HepG2 (cell line): ENCODE measurements around the gene SYNGR4. TPM values are rescaled to one million over a fixed set of nuclear protein-coding genes. Genes with fewer than 3 reads are reported as not detected.
A peak's percentile ranks its signal among the peaks of the same experiment; 100 is the strongest.

Experiments used
- ELF1 ChIP-seq: sonication (generic); formaldehyde crosslinking; IDR thresholded peaks from 2 replicates; pipeline ENCODE4 v1.4.0; 2020; ENCODE audit warnings: missing genetic modification reagents
- GATA4 ChIP-seq: sonication (generic); IDR thresholded peaks from 2 replicates; pipeline ENCODE4 v1.6.1; 2016; ENCODE audit warnings: antibody characterized with exemption, low read depth, borderline replicate concordance
- HHEX ChIP-seq: IDR thresholded peaks from 2 replicates; pipeline ENCODE4 v1.6.1; 2016; ENCODE audit warnings: control low read depth
- ISX ChIP-seq: sonication (generic); formaldehyde crosslinking; conservative IDR thresholded peaks from 2 replicates; pipeline ENCODE4 v1.5.0; 2020; ENCODE audit warnings: missing genetic modification reagents
- MBD4 ChIP-seq: IDR thresholded peaks from 2 replicates; pipeline ENCODE4 v1.6.1; 2012; ENCODE audit warnings: low read length, inconsistent platforms, borderline replicate concordance
- ONECUT2 ChIP-seq: sonication (generic); formaldehyde crosslinking; IDR thresholded peaks from 2 replicates; pipeline ENCODE4 v1.4.0; 2020; ENCODE audit warnings: missing genetic modification reagents
- PHB2 ChIP-seq: fragments of 450-650 bp; IDR thresholded peaks from 2 replicates; pipeline ENCODE4 v1.6.1; 2018; ENCODE audit not compliant: partially characterized antibody
- SIN3B ChIP-seq: fragments of 150-350 bp; IDR thresholded peaks from 2 replicates; pipeline ENCODE4 v1.6.1; 2014; ENCODE audit warnings: low read length
- SMC3 ChIP-seq: IDR thresholded peaks from 2 replicates; pipeline ENCODE4 v1.6.1; 2011; ENCODE audit warnings: low read length, improper control_type of control experiment
- TAF15 ChIP-seq: fragments of 200-400 bp; formaldehyde crosslinking; IDR thresholded peaks from one replicate; pipeline ENCODE4 v1.6.1; 2018; ENCODE audit warnings: mild to moderate bottlenecking, low read depth, low read length; ENCODE audit not compliant: poor library complexity, severe bottlenecking
- YEATS2 ChIP-seq: sonication (generic); formaldehyde crosslinking; IDR thresholded peaks from 2 replicates; pipeline ENCODE4 v1.4.0; 2020; ENCODE audit warnings: missing genetic modification reagents, borderline replicate concordance
- ZNF549 ChIP-seq: sonication (generic); formaldehyde crosslinking; IDR thresholded peaks from 2 replicates; pipeline ENCODE4 v1.5.0; 2020; ENCODE audit warnings: missing genetic modification reagents
- ZNF589 ChIP-seq: sonication (generic); formaldehyde crosslinking; conservative IDR thresholded peaks from 2 replicates; pipeline ENCODE4 v1.8.0; 2022; ENCODE audit warnings: mild to moderate bottlenecking, moderate library complexity, missing genetic modification reagents
- polyA plus RNA-seq, 8 experiments: library from polyadenylated mRNA; depleted of rRNA in 3 of 8; stranded (reverse) in 7 of 8; unstranded in 1 of 8; fragments of >200 nt; fragmentation: Illumina TruSeq in 4 of 8; extraction: Trizol in 4 of 8; gene quantifications; 2 replicates each; pipeline versions ENCODE4 v1.2.1 to v1.2.3, GENCODE V29; 2011 to 2016; ENCODE audit warnings: low read depth in 4 of 8, missing spikeins in 1 of 8, mixed read lengths in 1 of 8; ENCODE audit not compliant: insufficient read depth in 1 of 8
- total RNA-seq, 5 experiments: library from RNA; depleted of rRNA; stranded (reverse); fragments of >200 nt; fragmentation: Illumina TruSeq; extraction: Trizol; gene quantifications; 2 replicates each; pipeline ENCODE4 v1.2.3, GENCODE V29; 2016; ENCODE audit warnings: low read depth in 1 of 5
- TF ChIP-seq, protein P1 (sequence below): sonication (generic); formaldehyde crosslinking; IDR thresholded peaks from 2 replicates; pipeline ENCODE4 v1.8.0; 2022; ENCODE audit warnings: mild to moderate bottlenecking, missing genetic modification reagents; ENCODE audit not compliant: insufficient replicate concordance
- TF ChIP-seq, protein P2 (sequence below): sonication (generic); formaldehyde crosslinking; IDR thresholded peaks from 2 replicates; pipeline ENCODE4 v1.4.0; 2020; ENCODE audit warnings: missing genetic modification reagents
- TF ChIP-seq, protein P3 (sequence below): sonication (generic); formaldehyde crosslinking; IDR thresholded peaks from 2 replicates; pipeline ENCODE4 v1.4.0; 2020; ENCODE audit warnings: missing genetic modification reagents
- TF ChIP-seq, protein P4 (sequence below): sonication (generic); formaldehyde crosslinking; IDR thresholded peaks from 2 replicates; pipeline ENCODE4 v1.8.1; 2023; ENCODE audit warnings: mild to moderate bottlenecking, missing genetic modification reagents, borderline replicate concordance
- TF ChIP-seq, protein P5 (sequence below): IDR thresholded peaks from 2 replicates; pipeline ENCODE4 v1.6.1; 2016; ENCODE audit warnings: low read depth, missing genetic modification reagents, missing compliant biosample characterization
- TF ChIP-seq, protein P6 (sequence below): sonication (generic); formaldehyde crosslinking; IDR thresholded peaks from 2 replicates; pipeline ENCODE4 v1.9.0; 2022; ENCODE audit warnings: low read depth, missing genetic modification reagents

Gene SYNGR4
- total and polyA plus RNA-seq, 2 of the 13 experiments (the other 11 are each of a cell fraction or from before 2014, with no cell fraction given), result not detected

DNA sequence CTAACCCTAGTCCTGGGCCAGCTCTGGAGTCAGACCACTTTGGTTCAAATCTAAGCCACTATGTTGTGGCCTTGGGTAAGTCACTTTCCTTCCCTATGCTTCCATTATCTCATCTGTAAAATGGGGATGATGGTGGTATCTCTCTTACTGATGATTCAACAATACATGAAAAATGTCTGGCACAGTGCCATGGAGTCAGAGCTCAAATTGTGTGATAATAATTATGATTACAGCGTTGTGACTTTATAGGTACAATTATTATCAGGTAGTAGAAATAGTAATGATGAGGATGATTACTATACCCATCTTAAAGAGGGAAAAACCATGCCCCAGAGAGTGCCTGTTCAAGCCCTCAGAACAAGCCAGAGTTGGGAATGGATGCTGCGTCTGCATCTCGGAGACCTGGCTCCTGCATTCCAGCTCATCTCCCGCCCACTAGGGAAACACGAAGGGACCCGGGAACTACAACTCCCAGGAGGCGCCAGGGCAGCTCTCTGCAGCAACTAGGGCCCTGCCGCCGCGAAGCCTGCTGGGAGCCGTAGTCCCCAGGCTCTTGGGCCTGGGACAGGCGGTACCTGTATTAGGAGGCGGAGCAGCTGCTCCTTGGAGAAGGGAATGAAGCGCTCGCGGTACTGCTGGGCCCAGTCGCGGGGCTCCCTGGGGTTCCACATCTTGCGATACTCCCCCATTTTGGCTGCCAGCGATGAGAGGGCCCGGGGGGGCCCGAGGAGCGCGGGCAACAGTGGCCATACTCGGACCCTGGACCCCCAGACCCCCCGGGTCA, 1.3 kb upstream of the SYNGR4 start (continued):
- TF ChIP-seq, protein P1, sequence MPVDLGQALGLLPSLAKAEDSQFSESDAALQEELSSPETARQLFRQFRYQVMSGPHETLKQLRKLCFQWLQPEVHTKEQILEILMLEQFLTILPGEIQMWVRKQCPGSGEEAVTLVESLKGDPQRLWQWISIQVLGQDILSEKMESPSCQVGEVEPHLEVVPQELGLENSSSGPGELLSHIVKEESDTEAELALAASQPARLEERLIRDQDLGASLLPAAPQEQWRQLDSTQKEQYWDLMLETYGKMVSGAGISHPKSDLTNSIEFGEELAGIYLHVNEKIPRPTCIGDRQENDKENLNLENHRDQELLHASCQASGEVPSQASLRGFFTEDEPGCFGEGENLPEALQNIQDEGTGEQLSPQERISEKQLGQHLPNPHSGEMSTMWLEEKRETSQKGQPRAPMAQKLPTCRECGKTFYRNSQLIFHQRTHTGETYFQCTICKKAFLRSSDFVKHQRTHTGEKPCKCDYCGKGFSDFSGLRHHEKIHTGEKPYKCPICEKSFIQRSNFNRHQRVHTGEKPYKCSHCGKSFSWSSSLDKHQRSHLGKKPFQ (CRISPR knock-in tag), result no peak
- TF ChIP-seq HHEX (CRISPR knock-in tag) (no peak), ZNF589 (CRISPR knock-in tag) (no peak; the same call in 1 of the 2 replicates), ISX (CRISPR knock-in tag) (no peak), TAF15 (no peak), GATA4 (no peak), PHB2 (no peak), YEATS2 (CRISPR knock-in tag) (peak; percentile 67), SMC3 (no peak), ONECUT2 (CRISPR knock-in tag) (no peak), ELF1 (CRISPR knock-in tag) (peak; percentile 49; the same call in 1 of the 2 replicates), ZNF549 (no peak), SIN3B (no peak), MBD4 (no peak)
- TF ChIP-seq, protein P2, sequence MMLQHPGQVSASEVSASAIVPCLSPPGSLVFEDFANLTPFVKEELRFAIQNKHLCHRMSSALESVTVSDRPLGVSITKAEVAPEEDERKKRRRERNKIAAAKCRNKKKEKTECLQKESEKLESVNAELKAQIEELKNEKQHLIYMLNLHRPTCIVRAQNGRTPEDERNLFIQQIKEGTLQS (CRISPR knock-in tag), result no peak
- TF ChIP-seq, protein P3, sequence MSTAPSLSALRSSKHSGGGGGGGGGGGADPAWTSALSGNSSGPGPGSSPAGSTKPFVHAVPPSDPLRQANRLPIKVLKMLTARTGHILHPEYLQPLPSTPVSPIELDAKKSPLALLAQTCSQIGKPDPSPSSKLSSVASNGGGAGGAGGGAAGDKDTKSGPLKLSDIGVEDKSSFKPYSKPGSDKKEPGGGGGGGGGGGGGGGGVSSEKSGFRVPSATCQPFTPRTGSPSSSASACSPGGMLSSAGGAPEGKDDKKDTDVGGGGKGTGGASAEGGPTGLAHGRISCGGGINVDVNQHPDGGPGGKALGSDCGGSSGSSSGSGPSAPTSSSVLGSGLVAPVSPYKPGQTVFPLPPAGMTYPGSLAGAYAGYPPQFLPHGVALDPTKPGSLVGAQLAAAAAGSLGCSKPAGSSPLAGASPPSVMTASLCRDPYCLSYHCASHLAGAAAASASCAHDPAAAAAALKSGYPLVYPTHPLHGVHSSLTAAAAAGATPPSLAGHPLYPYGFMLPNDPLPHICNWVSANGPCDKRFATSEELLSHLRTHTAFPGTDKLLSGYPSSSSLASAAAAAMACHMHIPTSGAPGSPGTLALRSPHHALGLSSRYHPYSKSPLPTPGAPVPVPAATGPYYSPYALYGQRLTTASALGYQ (CRISPR knock-in tag), result no peak
- TF ChIP-seq, protein P4, sequence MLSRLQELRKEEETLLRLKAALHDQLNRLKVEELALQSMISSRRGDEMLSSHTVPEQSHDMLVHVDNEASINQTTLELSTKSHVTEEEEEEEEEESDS (CRISPR knock-in tag), result no peak
- TF ChIP-seq, protein P5, sequence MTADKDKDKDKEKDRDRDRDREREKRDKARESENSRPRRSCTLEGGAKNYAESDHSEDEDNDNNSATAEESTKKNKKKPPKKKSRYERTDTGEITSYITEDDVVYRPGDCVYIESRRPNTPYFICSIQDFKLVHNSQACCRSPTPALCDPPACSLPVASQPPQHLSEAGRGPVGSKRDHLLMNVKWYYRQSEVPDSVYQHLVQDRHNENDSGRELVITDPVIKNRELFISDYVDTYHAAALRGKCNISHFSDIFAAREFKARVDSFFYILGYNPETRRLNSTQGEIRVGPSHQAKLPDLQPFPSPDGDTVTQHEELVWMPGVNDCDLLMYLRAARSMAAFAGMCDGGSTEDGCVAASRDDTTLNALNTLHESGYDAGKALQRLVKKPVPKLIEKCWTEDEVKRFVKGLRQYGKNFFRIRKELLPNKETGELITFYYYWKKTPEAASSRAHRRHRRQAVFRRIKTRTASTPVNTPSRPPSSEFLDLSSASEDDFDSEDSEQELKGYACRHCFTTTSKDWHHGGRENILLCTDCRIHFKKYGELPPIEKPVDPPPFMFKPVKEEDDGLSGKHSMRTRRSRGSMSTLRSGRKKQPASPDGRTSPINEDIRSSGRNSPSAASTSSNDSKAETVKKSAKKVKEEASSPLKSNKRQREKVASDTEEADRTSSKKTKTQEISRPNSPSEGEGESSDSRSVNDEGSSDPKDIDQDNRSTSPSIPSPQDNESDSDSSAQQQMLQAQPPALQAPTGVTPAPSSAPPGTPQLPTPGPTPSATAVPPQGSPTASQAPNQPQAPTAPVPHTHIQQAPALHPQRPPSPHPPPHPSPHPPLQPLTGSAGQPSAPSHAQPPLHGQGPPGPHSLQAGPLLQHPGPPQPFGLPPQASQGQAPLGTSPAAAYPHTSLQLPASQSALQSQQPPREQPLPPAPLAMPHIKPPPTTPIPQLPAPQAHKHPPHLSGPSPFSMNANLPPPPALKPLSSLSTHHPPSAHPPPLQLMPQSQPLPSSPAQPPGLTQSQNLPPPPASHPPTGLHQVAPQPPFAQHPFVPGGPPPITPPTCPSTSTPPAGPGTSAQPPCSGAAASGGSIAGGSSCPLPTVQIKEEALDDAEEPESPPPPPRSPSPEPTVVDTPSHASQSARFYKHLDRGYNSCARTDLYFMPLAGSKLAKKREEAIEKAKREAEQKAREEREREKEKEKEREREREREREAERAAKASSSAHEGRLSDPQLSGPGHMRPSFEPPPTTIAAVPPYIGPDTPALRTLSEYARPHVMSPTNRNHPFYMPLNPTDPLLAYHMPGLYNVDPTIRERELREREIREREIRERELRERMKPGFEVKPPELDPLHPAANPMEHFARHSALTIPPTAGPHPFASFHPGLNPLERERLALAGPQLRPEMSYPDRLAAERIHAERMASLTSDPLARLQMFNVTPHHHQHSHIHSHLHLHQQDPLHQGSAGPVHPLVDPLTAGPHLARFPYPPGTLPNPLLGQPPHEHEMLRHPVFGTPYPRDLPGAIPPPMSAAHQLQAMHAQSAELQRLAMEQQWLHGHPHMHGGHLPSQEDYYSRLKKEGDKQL (CRISPR knock-in tag), result no peak
- TF ChIP-seq, protein P6, sequence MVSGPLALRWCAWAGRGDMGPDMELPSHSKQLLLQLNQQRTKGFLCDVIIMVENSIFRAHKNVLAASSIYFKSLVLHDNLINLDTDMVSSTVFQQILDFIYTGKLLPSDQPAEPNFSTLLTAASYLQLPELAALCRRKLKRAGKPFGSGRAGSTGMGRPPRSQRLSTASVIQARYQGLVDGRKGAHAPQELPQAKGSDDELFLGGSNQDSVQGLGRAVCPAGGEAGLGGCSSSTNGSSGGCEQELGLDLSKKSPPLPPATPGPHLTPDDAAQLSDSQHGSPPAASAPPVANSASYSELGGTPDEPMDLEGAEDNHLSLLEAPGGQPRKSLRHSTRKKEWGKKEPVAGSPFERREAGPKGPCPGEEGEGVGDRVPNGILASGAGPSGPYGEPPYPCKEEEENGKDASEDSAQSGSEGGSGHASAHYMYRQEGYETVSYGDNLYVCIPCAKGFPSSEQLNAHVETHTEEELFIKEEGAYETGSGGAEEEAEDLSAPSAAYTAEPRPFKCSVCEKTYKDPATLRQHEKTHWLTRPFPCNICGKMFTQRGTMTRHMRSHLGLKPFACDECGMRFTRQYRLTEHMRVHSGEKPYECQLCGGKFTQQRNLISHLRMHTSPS (CRISPR knock-in tag), result no peak
- TF ChIP-seq, all 625 proteins: peak for 98
